ENCODE measurements around the gene PDE4D. TPM values are rescaled to one million over a fixed set of nuclear protein-coding genes. Genes with fewer than 3 reads are reported as not detected.
A peak's percentile ranks its signal among the peaks of the same experiment; 100 is the strongest.

Gene PDE4D
- total RNA-seq, 1 experiment from 2014 or later, result 11.6 TPM

GRCh38 chr5:59810041-59810440 is 83.5 kb downstream of the PDE4D start:
- H3K4me1 Mint-ChIP-seq (ENCODE audit: low read depth, unreplicated experiment), result no peaks in the 10 kb centered on the region
- peaks cover 25% of the 10 kb centered on the region for H3K27me3 Mint-ChIP-seq (ENCODE audit: unreplicated experiment)
- H3K4me3 Mint-ChIP-seq (ENCODE audit: low read depth, unreplicated experiment), result peak overlapping the region; percentile 58
- peak; percentile 90 for TF ChIP-seq CTCF (IDR thresholded peaks at IDR 0.05; ENCODE audit: unreplicated experiment)
- no peaks in the 10 kb centered on the region for H3K36me3 Mint-ChIP-seq (ENCODE audit: insufficient read depth, unreplicated experiment)
- no peaks in the 10 kb centered on the region for H3K9me3 Mint-ChIP-seq (ENCODE audit: low read depth, unreplicated experiment)
- no TSS peak for BruUV-seq (replicated peaks)
- intact Hi-C loops (cut with micrococcal nuclease; ENCODE audit: unreplicated experiment), result loop anchor here (1.0 to 5.0 kb wide), 5 partner anchors 257 to 862 kb away; no protein-coding TSS in a partner anchor
- CTCF ChIA-PET, result interaction anchor here (0.6 to 2.2 kb wide), 3 partner anchors 21 to 477 kb away, joined by 4 to 6 read pairs (median 5); no protein-coding TSS in a partner anchor
- peak; percentile 61 for DNase-seq
- no peak overlapping the region for H3K27ac Mint-ChIP-seq (ENCODE audit: unreplicated experiment)

GRCh38 chr5:59807806-59808205 is 85.7 kb downstream of the PDE4D start:
- no peaks in the 10 kb centered on the region for H3K9me3 Mint-ChIP-seq (ENCODE audit: low read depth, unreplicated experiment)
- intact Hi-C loops (cut with micrococcal nuclease; ENCODE audit: unreplicated experiment), result no loop called here
- no TSS peak for BruUV-seq (replicated peaks)

DNA sequence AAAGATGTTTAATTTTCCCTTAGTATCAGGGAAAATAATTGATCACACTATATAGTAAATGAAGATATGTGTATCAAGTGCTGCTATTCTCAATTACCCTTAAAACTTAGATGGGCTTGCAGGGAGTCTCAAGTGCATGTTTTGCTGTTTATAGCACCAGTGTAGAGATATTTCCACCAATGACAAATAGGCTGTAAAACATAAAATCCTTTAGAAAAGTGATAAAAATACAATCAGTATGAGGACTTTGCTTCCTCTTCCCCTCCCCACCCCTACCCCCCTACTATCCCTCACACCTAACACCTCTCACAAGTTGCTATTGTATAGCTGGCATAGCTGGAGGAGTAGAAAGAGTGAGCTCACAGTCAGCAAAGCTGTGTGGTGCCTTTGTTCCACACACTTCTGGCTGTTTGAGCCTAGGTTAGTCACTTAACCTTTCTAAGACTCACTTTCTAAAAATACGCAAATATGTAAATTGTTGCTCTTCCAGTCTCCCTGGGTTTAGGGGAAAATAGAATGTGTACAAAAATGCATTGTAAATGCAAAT is 93.1 kb downstream of the PDE4D start:
- intact Hi-C loops (cut with micrococcal nuclease; ENCODE audit: unreplicated experiment), result loop anchor here (1.0 to 5.0 kb wide), 4 partner anchors 127 to 608 kb away; no protein-coding TSS in a partner anchor
- H3K27ac Mint-ChIP-seq (ENCODE audit: unreplicated experiment), result no peak overlapping the region

More at GRCh38 chr5:59807806-59808205, 85.7 kb downstream of the PDE4D start:
- Mint-ChIP-seq H3K27me3 (ENCODE audit: unreplicated experiment) (peaks cover 25% of the 10 kb centered on the region), H3K27ac (ENCODE audit: unreplicated experiment) (no peak overlapping the region), H3K4me3 (ENCODE audit: low read depth, unreplicated experiment) (no peak overlapping the region), H3K4me1 (ENCODE audit: low read depth, unreplicated experiment) (no peaks in the 10 kb centered on the region), H3K36me3 (ENCODE audit: insufficient read depth, unreplicated experiment) (no peaks in the 10 kb centered on the region)
- DNase-seq, result no peak
- CTCF ChIA-PET, result no interaction called here
- no peak for TF ChIP-seq CTCF (IDR thresholded peaks at IDR 0.05; ENCODE audit: unreplicated experiment)

DNA sequence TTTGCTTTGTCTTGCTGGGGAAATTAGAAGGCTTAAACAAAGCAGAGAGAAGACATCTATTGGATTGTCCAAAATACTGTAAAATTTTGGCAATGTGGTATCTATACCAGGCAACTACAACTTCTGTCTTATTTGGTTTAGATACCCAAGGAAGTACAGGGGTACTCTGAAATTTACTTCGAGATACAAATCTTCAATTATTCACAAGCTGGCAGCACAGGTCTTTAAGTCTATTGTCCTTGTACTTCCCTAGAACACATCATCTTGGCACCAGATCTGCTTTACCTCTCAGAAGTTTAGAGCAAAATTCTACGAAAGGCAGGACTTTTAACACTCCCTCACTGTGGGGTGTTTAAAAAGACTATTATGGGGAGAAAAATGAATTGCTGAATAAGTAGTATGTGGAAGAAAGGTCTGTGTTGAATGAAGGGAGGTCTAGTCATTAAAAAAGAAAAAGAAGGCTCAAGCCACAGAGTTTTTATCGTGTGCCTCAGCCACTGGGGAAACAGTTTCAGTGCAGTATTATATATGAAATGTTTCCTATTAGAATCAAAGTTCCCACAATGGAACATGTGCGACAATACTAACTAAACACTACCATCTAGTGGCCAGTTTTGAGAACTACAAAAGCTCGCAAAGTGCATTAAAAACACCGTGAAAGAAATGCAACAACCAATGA is 93.7 kb downstream of the PDE4D start:
- no TSS peak for BruUV-seq (replicated peaks)

More for the DNA sequence above, 93.1 kb downstream of the PDE4D start:
- Mint-ChIP-seq H3K4me1 (ENCODE audit: low read depth, unreplicated experiment) (no peaks in the 10 kb centered on the region), H3K9me3 (ENCODE audit: low read depth, unreplicated experiment) (no peaks in the 10 kb centered on the region), H3K4me3 (ENCODE audit: low read depth, unreplicated experiment) (no peak overlapping the region), H3K27me3 (ENCODE audit: unreplicated experiment) (no peaks in the 10 kb centered on the region), H3K36me3 (ENCODE audit: insufficient read depth, unreplicated experiment) (no peaks in the 10 kb centered on the region)
- DNase-seq, result no peak
- BruUV-seq (replicated peaks), result no TSS peak
- peak; percentile 21 for TF ChIP-seq CTCF (IDR thresholded peaks at IDR 0.05; ENCODE audit: unreplicated experiment)
- CTCF ChIA-PET, result interaction anchor here (0.7 to 1.4 kb wide), 12 partner anchors 10 to 612 kb away, joined by 3 to 8 read pairs (median 4); no protein-coding TSS in a partner anchor

More for the DNA sequence above, 93.7 kb downstream of the PDE4D start:
- Mint-ChIP-seq H3K27me3 (ENCODE audit: unreplicated experiment) (no peaks in the 10 kb centered on the region), H3K27ac (ENCODE audit: unreplicated experiment) (no peak overlapping the region), H3K4me1 (ENCODE audit: low read depth, unreplicated experiment) (no peaks in the 10 kb centered on the region), H3K4me3 (ENCODE audit: low read depth, unreplicated experiment) (no peak overlapping the region), H3K9me3 (ENCODE audit: low read depth, unreplicated experiment) (no peaks in the 10 kb centered on the region), H3K36me3 (ENCODE audit: insufficient read depth, unreplicated experiment) (no peaks in the 10 kb centered on the region)
- peak; percentile 46 for DNase-seq
- CTCF ChIA-PET, result interaction anchor here (0.9 to 1.4 kb wide), 9 partner anchors 9 to 611 kb away, joined by 3 to 8 read pairs (median 3); no protein-coding TSS in a partner anchor
- TF ChIP-seq CTCF (IDR thresholded peaks at IDR 0.05; ENCODE audit: unreplicated experiment), result peak; percentile 72
- intact Hi-C loops (cut with micrococcal nuclease; ENCODE audit: unreplicated experiment), result loop anchor here (1.0 to 5.0 kb wide), 9 partner anchors 32 to 608 kb away; no protein-coding TSS in a partner anchor

Measured in Calu3 (cell line).